COLO829 (cell line): ENCODE measurements around the gene XRCC5.
"Not testable (repeated sequence)": the region's sequence is repeated elsewhere in the genome, so short reads cannot be mapped to it uniquely, and the experiment has no call there.

ENCODE experiments used
- DNase-seq: peaks from one replicate; pipeline ENCODE4 v3.0.0; 2012; ENCODE audit warnings: low spot score

The XRCC5 gene

GRCh38 chr2:216201692-216202306, 92.7 kb downstream of the XRCC5 start:
- no peak for DNase-seq

GRCh38 chr2:216202626-216203250, 93.6 kb downstream of the XRCC5 start:
- DNase-seq = no peak

DNA sequence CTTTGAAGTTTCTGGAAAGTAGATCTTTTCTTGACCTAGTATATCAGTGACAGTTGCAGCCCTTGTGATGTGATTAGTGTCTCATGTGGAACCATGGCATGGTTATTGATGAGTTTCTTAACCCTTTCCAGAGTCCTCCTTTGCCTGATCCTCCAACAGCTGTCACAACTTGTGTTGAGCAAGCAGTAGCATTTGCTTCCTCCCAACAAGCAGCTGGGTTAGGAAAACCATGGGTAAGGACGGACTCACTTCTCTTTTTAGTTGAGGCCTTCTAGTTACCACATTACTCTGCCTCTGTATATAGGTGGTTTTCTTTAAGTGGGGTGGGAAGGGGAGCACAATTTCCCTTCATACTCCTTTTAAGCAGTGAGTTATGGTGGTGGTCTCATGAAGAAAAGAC, 96.3 kb downstream of the XRCC5 start:
- DNase-seq = no peak

- DNase-seq = no peak
Measured at GRCh38 chr2:216206041-216206703, 97.0 kb downstream of the XRCC5 start.

DNA sequence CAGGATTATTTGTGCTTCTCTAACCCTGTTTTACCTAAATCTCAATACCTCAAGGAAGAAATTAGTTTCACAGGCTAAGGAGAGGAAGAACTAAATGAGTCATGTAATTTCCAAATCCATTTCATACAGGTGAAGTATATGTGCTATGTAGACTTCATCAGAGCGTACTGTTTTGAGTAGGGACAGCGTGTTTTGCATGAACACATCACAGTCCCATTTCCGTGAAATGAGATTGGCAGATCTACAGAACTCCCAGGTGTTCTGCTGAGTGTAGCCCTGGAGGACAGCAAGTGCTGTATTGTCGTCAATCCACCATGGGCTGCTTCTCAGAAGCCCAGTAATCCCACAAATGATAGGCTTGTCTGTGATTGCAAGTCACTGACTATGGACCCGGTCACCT, 97.7 kb downstream of the XRCC5 start:
- no peak for DNase-seq

GRCh38 chr2:216208661-216209060, 99.5 kb downstream of the XRCC5 start:
- not testable (repeated sequence) for DNase-seq

DNA sequence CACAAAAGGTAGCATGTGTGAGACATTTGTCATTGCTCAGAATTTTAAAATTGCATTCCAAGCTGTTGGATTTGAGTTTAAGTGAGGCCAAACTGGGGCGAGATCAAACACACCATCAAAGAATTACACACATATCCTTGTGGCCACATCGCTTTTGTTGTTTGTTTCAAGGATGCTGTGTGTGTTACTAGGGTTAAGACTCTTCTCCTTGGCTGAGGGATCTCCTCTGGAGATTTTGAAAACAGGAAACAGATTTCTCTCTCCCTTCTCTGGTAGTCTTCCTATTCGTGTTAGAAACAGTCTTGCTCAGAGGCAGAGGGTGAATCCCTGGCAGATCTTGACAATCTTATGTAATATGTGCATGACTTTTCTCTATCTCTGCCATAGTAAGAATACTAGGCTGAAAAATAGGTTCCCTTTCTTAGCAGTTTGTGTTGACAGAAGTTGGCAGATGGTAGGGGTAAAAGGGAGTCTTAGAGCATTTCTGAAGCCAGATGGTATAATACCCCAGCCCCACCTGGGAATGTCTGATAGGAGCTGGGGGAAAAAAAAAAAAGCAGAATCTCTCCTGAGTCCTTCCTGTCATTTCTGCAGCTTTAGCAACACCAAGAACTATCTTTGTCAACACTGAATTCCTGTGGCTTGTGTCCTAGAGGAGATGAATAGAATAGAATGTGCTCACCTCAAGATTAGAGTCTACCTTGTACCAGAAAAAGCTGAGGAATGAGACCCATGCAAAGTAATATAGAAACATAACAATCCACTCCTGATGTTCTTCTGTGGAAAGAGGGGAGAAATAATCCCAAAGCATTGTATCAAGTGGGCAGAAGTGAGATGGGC, 101.8 kb downstream of the XRCC5 start:
- no peak for DNase-seq

- DNase-seq = no peak
Measured at GRCh38 chr2:216211614-216212145, 102.5 kb downstream of the XRCC5 start.

GRCh38 chr2:216214768-216215167, 105.6 kb downstream of the XRCC5 start:
- no peak for DNase-seq

DNA sequence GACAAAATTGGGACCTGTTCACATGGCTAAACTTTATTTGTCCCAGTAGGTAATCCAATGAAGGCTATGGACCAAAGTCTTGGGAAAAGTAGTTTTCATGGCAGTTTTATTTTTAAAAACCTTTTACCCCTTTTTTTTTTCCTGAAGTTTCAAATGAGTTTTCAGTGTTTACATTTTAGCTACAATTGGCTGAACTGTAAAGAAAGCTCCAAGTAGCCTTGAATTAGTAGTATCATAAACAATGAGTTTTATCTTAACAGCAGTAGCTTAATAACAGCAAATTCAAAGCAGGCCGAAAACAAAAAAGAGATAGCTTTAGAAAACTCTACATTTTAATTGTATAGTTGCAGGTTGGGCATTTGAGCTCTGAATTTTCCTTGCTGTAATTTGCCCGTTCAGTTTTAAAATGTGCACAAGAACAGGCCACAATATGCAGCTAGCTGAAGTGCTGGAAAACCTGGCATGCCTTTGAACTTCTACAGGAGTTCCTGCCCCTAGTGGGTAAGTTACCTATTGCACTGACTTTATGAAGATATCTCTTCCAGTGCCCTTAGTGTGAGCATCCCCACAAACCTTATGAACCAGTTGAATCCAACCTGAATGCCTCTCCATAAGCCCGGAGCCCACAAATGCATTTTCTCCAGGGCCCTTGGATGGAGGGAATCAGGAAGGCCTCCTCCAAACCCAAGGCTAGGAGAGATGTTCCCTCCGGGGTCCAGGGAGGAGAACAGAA, 106.7 kb downstream of the XRCC5 start:
- no peak for DNase-seq

GRCh38 chr2:216216951-216217903, 108.1 kb downstream of the XRCC5 start:
- DNase-seq = peak; percentile 90

GRCh38 chr2:216217904-216218260, 108.7 kb downstream of the XRCC5 start:
- DNase-seq = no peak

DNA sequence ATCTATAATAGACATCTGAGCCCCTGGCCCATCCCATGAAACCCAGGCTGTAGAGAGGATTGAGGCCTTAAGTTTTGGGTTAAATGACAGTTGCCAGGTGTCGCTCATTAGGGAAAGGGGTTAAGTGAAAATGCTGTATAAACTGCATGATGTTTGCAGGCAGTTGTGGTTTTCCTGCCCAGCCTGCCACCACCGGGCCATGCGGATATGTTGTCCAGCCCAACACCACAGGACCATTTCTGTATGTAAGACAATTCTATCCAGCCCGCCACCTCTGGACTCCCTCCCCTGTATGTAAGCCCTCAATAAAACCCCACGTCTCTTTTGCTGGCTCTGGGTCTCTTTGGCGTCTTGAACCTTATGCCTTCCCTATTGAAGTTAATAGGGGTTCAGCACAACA, 110.7 kb downstream of the XRCC5 start:
- no peak for DNase-seq

- DNase-seq = no peak
Measured at GRCh38 chr2:216220976-216221375, 111.8 kb downstream of the XRCC5 start.

GRCh38 chr2:216221811-216222210, 112.7 kb downstream of the XRCC5 start:
- peak; percentile 62 for DNase-seq

DNA sequence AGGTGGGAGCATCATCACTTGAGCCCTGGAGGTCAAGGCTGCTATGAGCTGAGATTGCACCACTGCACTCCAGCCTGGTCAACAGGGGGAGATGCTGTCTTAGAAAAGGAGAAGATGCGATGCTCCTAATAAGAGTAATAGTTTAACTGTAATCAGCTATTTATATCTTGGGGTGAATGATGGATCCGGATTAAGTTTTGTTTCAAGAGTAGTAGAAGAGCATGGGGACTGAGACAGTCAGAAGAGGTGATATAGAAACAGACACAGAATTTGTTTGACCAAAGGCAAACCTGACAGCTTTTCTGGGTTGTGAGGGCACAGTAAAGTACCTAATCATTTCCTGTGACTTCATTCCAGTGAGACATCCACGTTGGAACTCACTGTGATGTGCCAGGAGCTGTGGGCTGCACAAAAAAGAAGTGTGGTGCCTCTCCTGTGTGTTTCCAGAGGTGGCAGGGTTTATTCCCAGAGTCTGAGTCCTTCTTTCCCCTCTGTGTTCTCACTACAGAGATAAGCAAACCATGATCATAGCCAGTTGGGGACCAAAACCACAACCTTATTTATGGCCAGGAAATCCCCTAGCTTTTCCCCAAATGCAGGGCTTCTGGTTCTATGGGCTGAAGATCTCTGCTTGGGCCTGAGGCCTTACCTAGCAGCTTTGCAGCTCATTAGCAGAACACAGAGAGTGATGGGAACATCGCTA, 113.7 kb downstream of the XRCC5 start:
- DNase-seq = no peak

DNA sequence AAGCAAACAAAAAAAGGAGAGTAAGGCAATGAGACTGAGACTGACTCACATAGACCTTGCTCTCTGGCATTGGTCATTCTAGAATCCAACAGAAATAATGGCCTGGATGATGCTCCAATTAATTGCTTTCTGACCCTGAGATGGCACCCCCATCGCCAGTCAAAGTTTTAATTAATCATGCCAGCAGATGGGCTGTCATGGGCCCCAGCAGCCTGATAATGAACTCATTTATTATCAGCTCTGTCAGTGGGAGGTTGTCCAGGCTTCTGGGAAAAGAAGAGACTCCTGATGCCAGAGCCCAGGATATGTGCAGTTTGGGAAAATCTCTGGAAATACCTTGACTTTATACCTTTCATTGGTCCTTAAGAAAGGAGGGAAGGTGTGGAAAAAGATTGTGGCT, 115.2 kb downstream of the XRCC5 start:
- DNase-seq = no peak

GRCh38 chr2:216229277-216229914, 120.2 kb downstream of the XRCC5 start:
- DNase-seq = no peak

- DNase-seq = no peak
Measured at GRCh38 chr2:216231867-216232266, 122.7 kb downstream of the XRCC5 start.
